Endodermal cell (in vitro differentiated cells): ENCODE measurements around the gene RABL3. TPM values are rescaled to one million over a fixed set of nuclear protein-coding genes. Genes with fewer than 3 reads are reported as not detected.

Experiments used
- DNase-seq: peaks from one replicate; pipeline ENCODE4 v3.0.0-alpha.2; 2017
- H3K27ac ChIP-seq: 2 replicates; pipeline ENCODE4 v1.5.1; 2013; ENCODE audit warnings: mild to moderate bottlenecking, low read depth, low read length, moderate library complexity
- H3K27me3 ChIP-seq: 2 replicates; pipeline ENCODE4 v1.6.1; 2013; ENCODE audit warnings: mild to moderate bottlenecking, low read length, moderate library complexity; ENCODE audit not compliant: insufficient read depth, control insufficient read depth, poor library complexity, severe bottlenecking
- H3K36me3 ChIP-seq: 2 replicates; pipeline ENCODE4 v1.7.0; 2013; ENCODE audit warnings: mild to moderate bottlenecking, low read length, moderate library complexity; ENCODE audit not compliant: control insufficient read depth, insufficient read depth
- H3K4me1 ChIP-seq: one replicate; pipeline ENCODE4 v1.7.0; 2013; ENCODE audit warnings: low read length; ENCODE audit not compliant: control insufficient read depth, insufficient read depth
- H3K4me3 ChIP-seq: 2 replicates; pipeline ENCODE4 v1.5.1; 2013; ENCODE audit warnings: mild to moderate bottlenecking, low read length, moderate library complexity
- H3K9ac ChIP-seq: 2 replicates; pipeline ENCODE4 v1.6.1; 2013; ENCODE audit warnings: mild to moderate bottlenecking, low read length, moderate library complexity; ENCODE audit not compliant: poor library complexity, severe bottlenecking; ENCODE audit errors: extremely low read depth
- H3K9me3 ChIP-seq: 2 replicates; pipeline ENCODE4 v1.6.1; 2013; ENCODE audit warnings: mild to moderate bottlenecking, low read length, moderate library complexity; ENCODE audit not compliant: control insufficient read depth
- H3K27ac Mint-ChIP-seq: 2 replicates; pipeline ENCODE4 v1.8.0; 2020; ENCODE audit warnings: mixed read lengths
- H3K27me3 Mint-ChIP-seq: 2 replicates; pipeline ENCODE4 v1.8.0; 2021; ENCODE audit warnings: mild to moderate bottlenecking, mixed read lengths; ENCODE audit not compliant: insufficient read depth
- H3K36me3 Mint-ChIP-seq: 2 replicates; pipeline ENCODE4 v1.8.0; 2020; ENCODE audit warnings: low read depth, mixed read lengths
- H3K4me1 Mint-ChIP-seq: 2 replicates; pipeline ENCODE4 v1.8.0; 2020; ENCODE audit warnings: mixed read lengths
- H3K4me3 Mint-ChIP-seq: 2 replicates; pipeline ENCODE4 v1.8.0; 2020; ENCODE audit warnings: mild to moderate bottlenecking, moderate library complexity, mixed read lengths
- H3K9me3 Mint-ChIP-seq: 2 replicates; pipeline ENCODE4 v1.8.0; 2020; ENCODE audit warnings: mild to moderate bottlenecking, mixed read lengths
- WGBS, 2 experiments: methylation state at CpG; one replicate each; pipeline versions ENCODE4 v1.1.5 to v1.1.7; 2013; ENCODE audit warnings: missing lambda C conversion rate in 2 of 2, mixed read lengths in 1 of 2; ENCODE audit not compliant: insufficient coverage in 1 of 2, insufficient read length in 1 of 2; 5-methylcytosine and 5-hydroxymethylcytosine counted together
- total RNA-seq, 2 donors: library from RNA; stranded (reverse); fragmentation: NEBNext Ultra II Directional in 1 of 2; extraction: Animal tissue kit (Norgen Biotek cat#: 25700) in 1 of 2; gene quantifications; 2 replicates in 1 of 2; 3 replicates in 1 of 2; pipeline ENCODE4 v1.2.1, GENCODE V29; 2021
- TF ChIP-seq, protein P1 (sequence below): fragments of 200-600 bp; sonication (generic); conservative IDR thresholded peaks from 2 replicates; pipeline ENCODE4 v1.5.0; 2021; ENCODE audit warnings: antibody characterized with exemption, mild to moderate bottlenecking

RABL3 gene
- total RNA-seq, 2 donors from 2014 or later = 19.6 to 23.0 TPM

DNA sequence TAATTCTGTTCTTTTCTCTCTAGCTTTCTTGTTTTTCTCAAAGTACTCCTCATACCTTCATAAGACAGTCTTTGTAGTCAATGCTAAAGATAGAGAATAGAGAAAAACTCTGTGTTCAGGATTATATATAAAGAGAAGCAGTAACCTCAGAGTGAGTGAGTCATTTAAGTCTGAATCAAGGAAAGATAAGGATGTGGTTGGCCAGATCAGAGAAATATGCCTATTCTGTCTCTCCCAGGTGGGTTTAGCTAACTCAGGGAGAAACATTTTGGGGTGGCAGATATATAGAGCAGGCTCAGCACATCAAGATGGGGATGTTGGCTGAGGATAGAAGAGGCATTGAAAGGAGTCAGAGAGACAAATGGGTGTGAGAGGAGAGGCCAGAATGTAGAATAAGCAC lies 31.6 kb upstream of the RABL3 start:
- TF ChIP-seq, protein P1, sequence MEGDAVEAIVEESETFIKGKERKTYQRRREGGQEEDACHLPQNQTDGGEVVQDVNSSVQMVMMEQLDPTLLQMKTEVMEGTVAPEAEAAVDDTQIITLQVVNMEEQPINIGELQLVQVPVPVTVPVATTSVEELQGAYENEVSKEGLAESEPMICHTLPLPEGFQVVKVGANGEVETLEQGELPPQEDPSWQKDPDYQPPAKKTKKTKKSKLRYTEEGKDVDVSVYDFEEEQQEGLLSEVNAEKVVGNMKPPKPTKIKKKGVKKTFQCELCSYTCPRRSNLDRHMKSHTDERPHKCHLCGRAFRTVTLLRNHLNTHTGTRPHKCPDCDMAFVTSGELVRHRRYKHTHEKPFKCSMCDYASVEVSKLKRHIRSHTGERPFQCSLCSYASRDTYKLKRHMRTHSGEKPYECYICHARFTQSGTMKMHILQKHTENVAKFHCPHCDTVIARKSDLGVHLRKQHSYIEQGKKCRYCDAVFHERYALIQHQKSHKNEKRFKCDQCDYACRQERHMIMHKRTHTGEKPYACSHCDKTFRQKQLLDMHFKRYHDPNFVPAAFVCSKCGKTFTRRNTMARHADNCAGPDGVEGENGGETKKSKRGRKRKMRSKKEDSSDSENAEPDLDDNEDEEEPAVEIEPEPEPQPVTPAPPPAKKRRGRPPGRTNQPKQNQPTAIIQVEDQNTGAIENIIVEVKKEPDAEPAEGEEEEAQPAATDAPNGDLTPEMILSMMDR = no peak
- Histone ChIP-seq H3K27me3 (no peaks in the 10 kb centered on the region), H3K9me3 (no peaks in the 10 kb centered on the region), H3K4me3 (no peak overlapping the region), H3K9ac (no peak overlapping the region), H3K27ac (no peak overlapping the region), H3K4me1 (no peaks in the 10 kb centered on the region), H3K36me3 (peaks cover 51% of the 10 kb centered on the region)
- Mint-ChIP-seq H3K27me3 (no peaks in the 10 kb centered on the region), H3K4me3 (no peak overlapping the region), H3K36me3 (peaks cover 15% of the 10 kb centered on the region), H3K27ac (no peak overlapping the region), H3K9me3 (no peaks in the 10 kb centered on the region), H3K4me1 (peaks cover 3% of the 10 kb centered on the region)
- no peak for DNase-seq

DNA sequence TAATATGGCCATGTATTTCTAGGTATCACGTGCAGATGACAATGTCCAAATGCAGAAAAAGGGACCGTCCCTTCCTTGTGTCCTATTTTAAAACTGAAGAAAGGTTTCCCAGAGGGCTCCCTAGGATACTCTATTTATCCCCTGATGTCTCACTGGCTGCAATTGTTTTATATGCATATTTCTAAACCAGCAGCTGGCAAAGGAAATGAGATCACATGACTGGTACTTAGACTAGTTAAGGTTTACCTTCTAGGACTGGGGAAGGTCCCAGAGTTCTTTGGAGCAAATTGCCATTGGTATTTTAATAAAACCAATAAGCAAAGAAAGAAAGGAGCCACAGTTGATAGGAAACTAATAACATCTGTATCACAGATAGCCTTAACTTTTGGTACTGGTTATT lies 29.8 kb upstream of the RABL3 start:
- H3K27me3 ChIP-seq = no peaks in the 10 kb centered on the region
- H3K4me1 ChIP-seq = no peaks in the 10 kb centered on the region
- no peak overlapping the region for H3K27ac Mint-ChIP-seq
- H3K27me3 Mint-ChIP-seq = no peaks in the 10 kb centered on the region
- H3K9me3 Mint-ChIP-seq = no peaks in the 10 kb centered on the region
- no peak overlapping the region for H3K27ac ChIP-seq
- H3K4me1 Mint-ChIP-seq = peaks cover 3% of the 10 kb centered on the region
- H3K9me3 ChIP-seq = no peaks in the 10 kb centered on the region
- H3K4me3 ChIP-seq = no peak overlapping the region
- H3K36me3 ChIP-seq = peaks cover 48% of the 10 kb centered on the region
- H3K4me3 Mint-ChIP-seq = no peak overlapping the region
- TF ChIP-seq, protein P1 = no peak
- peaks cover 12% of the 10 kb centered on the region for H3K36me3 Mint-ChIP-seq
- WGBS, 2 experiments = 50 to 73% methylated on average over 2 of the region's 2 CpGs
- DNase-seq = no peak
- no peak overlapping the region for H3K9ac ChIP-seq

DNA sequence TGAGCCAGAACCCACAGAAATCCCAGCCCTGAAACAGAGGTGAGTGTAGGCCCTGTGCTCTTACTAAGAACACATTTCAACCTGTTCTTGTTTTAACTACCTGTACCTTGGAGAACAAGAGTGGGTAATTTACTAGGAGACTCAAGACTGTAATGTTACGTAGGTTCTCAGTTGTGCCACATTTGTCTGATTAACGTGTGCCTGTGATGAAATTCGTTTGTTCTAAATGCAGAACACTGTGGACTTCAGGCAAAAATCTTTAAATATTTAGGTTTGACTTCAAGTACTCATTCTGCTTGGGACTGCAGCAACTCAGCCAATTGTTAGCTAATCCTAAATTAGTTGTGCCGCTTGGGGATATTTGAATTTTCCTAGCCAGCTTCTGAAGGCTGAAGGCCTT lies 28.6 kb upstream of the RABL3 start:
- no peak overlapping the region for H3K4me3 Mint-ChIP-seq

More for the DNA sequence above, 28.6 kb upstream of the RABL3 start:
- H3K27me3 ChIP-seq = no peaks in the 10 kb centered on the region
- TF ChIP-seq, protein P1 = no peak
- no peaks in the 10 kb centered on the region for H3K4me1 ChIP-seq
- Mint-ChIP-seq H3K27me3 (no peaks in the 10 kb centered on the region), H3K4me1 (peaks cover 3% of the 10 kb centered on the region), H3K27ac (no peak overlapping the region), H3K9me3 (no peaks in the 10 kb centered on the region), H3K36me3 (peaks cover 9% of the 10 kb centered on the region)
- no peaks in the 10 kb centered on the region for H3K9me3 ChIP-seq
- no peak overlapping the region for H3K9ac ChIP-seq
- 93 to 95% methylated on average over 4 of the region's 4 CpGs for WGBS, 2 experiments
- no peak overlapping the region for H3K4me3 ChIP-seq
- peaks cover 36% of the 10 kb centered on the region for H3K36me3 ChIP-seq
- no peak overlapping the region for H3K27ac ChIP-seq
- DNase-seq = no peak
